ENCODE measurements around the gene DLK2. TPM values are rescaled to one million over a fixed set of nuclear protein-coding genes. Genes with fewer than 3 reads are reported as not detected.
A peak's percentile ranks its signal among the peaks of the same experiment; 100 is the strongest.

DLK2 gene
- total and polyA plus RNA-seq, 7 experiments from 2014 or later: 0.30 to 1.6 (median 0.56) TPM

- Histone ChIP-seq H3K9me3 (ENCODE audit: control insufficient read depth in 2 of 3, low read length in 3 of 3) (no peaks in the 10 kb centered on the region), H3K4me3 (ENCODE audit: low read length) (no peak overlapping the region), H3K36me3 (ENCODE audit: control insufficient read depth in 2 of 3, insufficient read depth in 3 of 3, low read length in 3 of 3) (peaks cover 0 to 43% (median 0%) of the 10 kb centered on the region in 3 experiments), H3K27ac (ENCODE audit: low read depth, low read length) (no peak overlapping the region), H3K27me3 (ENCODE audit: control insufficient read depth in 2 of 2, insufficient read depth in 2 of 2, low read length in 2 of 2) (no peaks in the 10 kb centered on the region), H3K4me1 (ENCODE audit: control insufficient read depth in 2 of 2, insufficient read depth in 2 of 2, low read length in 2 of 2) (peaks cover 11 to 12% of the 10 kb centered on the region in 2 donors)
- H3K27ac Mint-ChIP-seq: no peak overlapping the region
- intact Hi-C loops (cut with micrococcal nuclease): no loop called here
- H3K27me3 Mint-ChIP-seq: no peaks in the 10 kb centered on the region
- DNase-seq (no peak), ATAC-seq (no peak)
- peaks cover 12 to 30% (median 21%) of the 10 kb centered on the region in 7 donors for H3K4me1 Mint-ChIP-seq
- H3K4me3 Mint-ChIP-seq: no peak overlapping the region
- ChIA-PET POLR2A (interaction anchor here (0.6 kb wide), 2 partner anchors 8 to 12 kb away, joined by 3 read pairs; no protein-coding TSS in a partner anchor), CTCF (interaction anchor here (0.5 to 1.3 kb wide), 2 partner anchors 7 to 28 kb away, joined by 4 to 5 read pairs; no protein-coding TSS in a partner anchor)
- peaks cover 0 to 14% (median 3%) of the 10 kb centered on the region in 5 donors for H3K36me3 Mint-ChIP-seq
- H3K9me3 Mint-ChIP-seq: no peaks in the 10 kb centered on the region
These were observed 23.1 kb downstream of the DLK2 start for GRCh38 chr6:43432009-43432945.

- ChIA-PET CTCF (no interaction called here), POLR2A (interaction anchor here (2.1 to 2.4 kb wide), 3 partner anchors 45 to 88 kb away, joined by 6 to 14 read pairs (median 12); partner anchors contain the start of genes POLR1C, TJAP1 and YIPF3)
- Histone ChIP-seq H3K4me3 (ENCODE audit: low read length) (no peak overlapping the region), H3K27ac (ENCODE audit: low read depth, low read length) (peak overlapping the region; percentile 95), H3K27me3 (ENCODE audit: control insufficient read depth in 2 of 2, insufficient read depth in 2 of 2, low read length in 2 of 2) (no peaks in the 10 kb centered on the region), H3K36me3 (ENCODE audit: control insufficient read depth in 2 of 3, insufficient read depth in 3 of 3, low read length in 3 of 3) (peaks cover 0 to 34% (median 0%) of the 10 kb centered on the region in 3 experiments), H3K9me3 (ENCODE audit: control insufficient read depth in 2 of 3, low read length in 3 of 3) (no peaks in the 10 kb centered on the region), H3K4me1 (ENCODE audit: control insufficient read depth in 2 of 2, insufficient read depth in 2 of 2, low read length in 2 of 2) (peaks cover 11 to 12% of the 10 kb centered on the region in 2 donors)
- peaks cover 0 to 7% (median 3%) of the 10 kb centered on the region in 5 donors for H3K36me3 Mint-ChIP-seq
- intact Hi-C loops (cut with micrococcal nuclease): loop anchor here (5.0 kb wide), 5 partner anchors 447 to 1882 kb away; partner anchors contain the start of genes CNPY3 (in 1 of the 2), FOXP4 (in 1 of the 2), MRPS10 (in 1 of the 2) and PPP2R5D (in 1 of the 2)
- H3K4me1 Mint-ChIP-seq: peaks cover 15 to 36% (median 27%) of the 10 kb centered on the region in 7 donors
- H3K27ac Mint-ChIP-seq: peak overlapping the region; percentile 93 to 100 (median 98)
- H3K4me3 Mint-ChIP-seq: peak overlapping the region; percentile 89 to 98 (median 94)
- peaks cover 0 to 1% (median 0%) of the 10 kb centered on the region in 11 donors for H3K9me3 Mint-ChIP-seq
- H3K27me3 Mint-ChIP-seq: no peaks in the 10 kb centered on the region
- DNase-seq: no peak
- no peak for ATAC-seq
These were observed 26.5 kb downstream of the DLK2 start for GRCh38 chr6:43428874-43429273.

DNA sequence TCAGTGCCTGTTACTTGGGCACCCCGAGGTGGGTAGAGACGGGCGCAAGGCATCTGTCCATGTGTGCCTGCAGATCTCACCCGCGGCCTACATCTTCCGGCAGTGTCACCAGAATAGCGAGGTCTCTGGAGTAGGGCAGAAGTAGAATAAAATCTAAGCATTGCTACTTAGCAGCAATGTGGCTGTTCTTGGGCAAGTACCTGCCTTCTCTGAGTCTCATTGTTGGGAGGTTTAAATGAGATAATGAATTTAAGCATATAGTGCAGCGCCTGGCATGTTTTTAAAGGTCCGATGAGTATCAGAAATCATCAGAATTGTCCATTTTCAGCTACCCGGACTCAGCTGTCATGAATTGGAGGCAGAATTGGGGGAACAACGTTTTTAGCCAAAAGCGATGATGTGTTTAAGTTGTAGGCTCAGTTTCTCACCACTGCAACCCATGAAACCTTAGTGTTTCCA lies 27.2 kb downstream of the DLK2 start:
- Mint-ChIP-seq H3K27me3 (no peaks in the 10 kb centered on the region), H3K36me3 (peaks cover 0 to 7% (median 3%) of the 10 kb centered on the region in 5 donors), H3K4me3 (peak overlapping the region; percentile 89 to 98 (median 94)), H3K27ac (peak overlapping the region; percentile 93 to 100 (median 98)), H3K4me1 (peaks cover 15 to 36% (median 27%) of the 10 kb centered on the region in 7 donors), H3K9me3 (peaks cover 0 to 1% (median 0%) of the 10 kb centered on the region in 11 donors)
- POLR2A ChIA-PET: interaction anchor here (0.8 to 2.4 kb wide), 9 partner anchors 29 to 148 kb away, joined by 3 to 14 read pairs (median 6); partner anchors contain the start of genes POLH, POLR1C, TJAP1 and XPO5
- Histone ChIP-seq H3K4me1 (ENCODE audit: control insufficient read depth in 2 of 2, insufficient read depth in 2 of 2, low read length in 2 of 2) (peaks cover 11 to 12% of the 10 kb centered on the region in 2 donors), H3K4me3 (ENCODE audit: low read length) (peak overlapping the region; percentile 77), H3K27me3 (ENCODE audit: control insufficient read depth in 2 of 2, insufficient read depth in 2 of 2, low read length in 2 of 2) (no peaks in the 10 kb centered on the region), H3K9me3 (ENCODE audit: control insufficient read depth in 2 of 3, low read length in 3 of 3) (no peaks in the 10 kb centered on the region), H3K36me3 (ENCODE audit: control insufficient read depth in 2 of 3, insufficient read depth in 3 of 3, low read length in 3 of 3) (peaks cover 0 to 27% (median 0%) of the 10 kb centered on the region in 3 experiments), H3K27ac (ENCODE audit: low read depth, low read length) (peak overlapping the region; percentile 95)
- intact Hi-C loops (cut with micrococcal nuclease): loop anchor here (5.0 kb wide), 5 partner anchors 446 to 1881 kb away; partner anchors contain the start of genes CNPY3 (in 1 of the 2), FOXP4 (in 1 of the 2), MRPS10 (in 1 of the 2) and PPP2R5D (in 1 of the 2)
- ATAC-seq: no peak
- no peak for DNase-seq
- CTCF ChIA-PET: interaction anchor here (1.0 kb wide), 1 partner anchor 342 kb away, joined by 3 read pairs; the partner anchor contains the start of gene VEGFA

DNA sequence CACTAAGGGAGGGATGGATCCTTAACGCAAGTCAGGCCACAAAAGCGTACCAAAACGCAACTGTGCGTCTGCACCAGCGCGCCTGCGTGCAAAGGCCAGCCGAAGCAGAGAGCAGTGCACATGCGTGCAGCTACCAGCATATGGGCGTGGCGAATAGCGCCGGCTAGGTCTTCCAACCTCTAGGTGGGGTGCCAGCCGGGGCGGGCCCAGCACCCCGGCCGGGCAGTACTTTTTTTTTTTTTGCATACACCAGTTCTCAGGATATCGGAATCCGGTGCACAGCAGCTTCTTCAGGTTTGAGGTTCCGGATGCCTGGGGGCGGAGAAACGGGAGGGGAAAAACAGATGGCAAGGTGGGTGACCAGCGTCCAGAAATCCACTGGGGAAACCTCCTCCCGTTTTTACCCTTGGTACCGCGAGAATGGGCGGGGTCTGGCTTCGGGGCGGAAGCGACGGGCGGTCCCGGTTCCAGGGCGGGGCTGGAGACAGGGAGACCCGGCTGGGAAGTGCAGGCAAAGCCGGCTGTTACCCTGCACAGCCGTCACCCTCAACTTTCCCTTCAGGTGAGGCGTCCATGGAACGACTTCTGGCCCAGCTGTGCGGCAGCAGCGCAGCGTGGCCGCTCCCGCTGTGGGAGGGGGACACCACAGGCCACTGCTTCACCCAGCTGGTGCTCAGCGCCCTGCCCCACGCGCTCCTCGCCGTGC lies 27.8 kb downstream of the DLK2 start, which contains the start of gene ABCC10:
Gene ABCC10, plus strand, starts transcription at position 136 of the 706 bp plus-strand sequence. Its CDS starts 438 bp downstream, at position 574.
- no peaks in the 10 kb centered on the region for H3K9me3 ChIP-seq (ENCODE audit: control insufficient read depth in 2 of 3, low read length in 3 of 3)
- H3K4me1 ChIP-seq (ENCODE audit: control insufficient read depth in 2 of 2, insufficient read depth in 2 of 2, low read length in 2 of 2): peaks cover 11 to 12% of the 10 kb centered on the region in 2 donors
- intact Hi-C loops (cut with micrococcal nuclease): loop anchor here (1.0 to 5.0 kb wide), 22 partner anchors 28 to 1880 kb away; partner anchors contain the start of genes CNPY3 (in 2 of the 2), DLK2 (in 2 of the 2), GTPBP2 (in 2 of the 2) and SRF (in 2 of the 2)
- ATAC-seq (peak; percentile 97), DNase-seq (peak; percentile 89 to 98 (median 95))
- peak within 1 kb of the TSS; percentile 95 for H3K27ac ChIP-seq (ENCODE audit: low read depth, low read length)
- ChIA-PET CTCF (interaction anchor here (0.6 to 1.0 kb wide), 3 partner anchors 200 to 1377 kb away, joined by 3 to 4 read pairs (median 3); partner anchors contain the start of gene VEGFA), POLR2A (interaction anchor here (0.6 to 2.4 kb wide), 14 partner anchors 9 to 1060 kb away, joined by 3 to 14 read pairs (median 3); partner anchors contain the start of genes CNPY3, POLH, POLR1C and PPP2R5D)
- H3K27me3 ChIP-seq (ENCODE audit: control insufficient read depth in 2 of 2, insufficient read depth in 2 of 2, low read length in 2 of 2): no peaks in the 10 kb centered on the region
- peak within 1 kb of the TSS; percentile 93 to 100 (median 98) for H3K27ac Mint-ChIP-seq
- H3K4me3 ChIP-seq (ENCODE audit: low read length): peak within 1 kb of the TSS; percentile 77
- H3K36me3 Mint-ChIP-seq: peaks cover 0 to 7% (median 3%) of the 10 kb centered on the region in 5 donors
- peaks cover 0 to 21% (median 0%) of the 10 kb centered on the region in 3 experiments for H3K36me3 ChIP-seq (ENCODE audit: control insufficient read depth in 2 of 3, insufficient read depth in 3 of 3, low read length in 3 of 3)
- H3K9me3 Mint-ChIP-seq: peaks cover 0 to 1% (median 0%) of the 10 kb centered on the region in 11 donors
- peaks cover 15 to 36% (median 27%) of the 10 kb centered on the region in 7 donors for H3K4me1 Mint-ChIP-seq
- H3K27me3 Mint-ChIP-seq: peaks cover 0 to under 1% (median 0%) of the 10 kb centered on the region in 5 donors
- H3K4me3 Mint-ChIP-seq: peak within 1 kb of the TSS; percentile 89 to 98 (median 94)

DNA sequence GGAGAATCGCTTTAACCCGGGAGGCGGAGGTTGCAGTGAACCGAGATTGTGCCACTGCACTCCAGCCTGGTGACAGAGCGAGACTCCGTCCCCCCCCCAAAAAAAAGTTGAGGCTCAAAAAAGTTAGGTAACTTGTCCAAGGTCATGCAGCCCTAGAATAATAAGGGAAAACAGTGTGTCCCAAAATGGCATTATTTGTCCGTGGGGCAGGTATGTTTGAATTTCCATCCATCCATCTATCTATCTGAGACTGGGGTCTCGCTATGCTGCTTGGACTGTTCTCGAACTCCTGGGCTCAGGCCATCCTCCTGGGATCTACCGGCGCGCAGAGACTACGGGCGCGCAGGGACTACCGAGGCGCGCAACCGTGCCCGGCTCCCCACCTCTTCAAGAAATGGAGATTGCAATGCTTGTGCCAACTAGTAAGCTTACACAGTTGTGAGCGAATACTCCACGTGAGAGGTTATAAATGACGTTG lies 28.4 kb downstream of the DLK2 start:
- no peak for DNase-seq
- H3K4me3 ChIP-seq (ENCODE audit: low read length): peak overlapping the region; percentile 77
- peaks cover 15 to 35% (median 24%) of the 10 kb centered on the region in 7 donors for H3K4me1 Mint-ChIP-seq
- ChIA-PET CTCF (interaction anchor here (0.6 kb wide), 2 partner anchors 912 to 1376 kb away, joined by 3 to 4 read pairs; no protein-coding TSS in a partner anchor), POLR2A (interaction anchor here (0.5 to 2.4 kb wide), 14 partner anchors 8 to 1060 kb away, joined by 3 to 14 read pairs (median 3); partner anchors contain the start of genes CNPY3, POLH, POLR1C and PPP2R5D)
- no peaks in the 10 kb centered on the region for H3K9me3 ChIP-seq (ENCODE audit: control insufficient read depth in 2 of 3, low read length in 3 of 3)
- peaks cover 0 to 7% (median under 1%) of the 10 kb centered on the region in 5 donors for H3K36me3 Mint-ChIP-seq
- H3K27me3 ChIP-seq (ENCODE audit: control insufficient read depth in 2 of 2, insufficient read depth in 2 of 2, low read length in 2 of 2): no peaks in the 10 kb centered on the region
- no peak for ATAC-seq
- H3K4me1 ChIP-seq (ENCODE audit: control insufficient read depth in 2 of 2, insufficient read depth in 2 of 2, low read length in 2 of 2): peaks cover 11 to 12% of the 10 kb centered on the region in 2 donors
- H3K27ac Mint-ChIP-seq: peak overlapping the region; percentile 93 to 100 (median 98)
- intact Hi-C loops (cut with micrococcal nuclease): loop anchor here (1.0 to 5.0 kb wide), 22 partner anchors 28 to 1880 kb away; partner anchors contain the start of genes CNPY3 (in 2 of the 2), DLK2 (in 2 of the 2), GTPBP2 (in 2 of the 2) and SRF (in 2 of the 2)
- H3K4me3 Mint-ChIP-seq: peak overlapping the region; percentile 89 to 98 (median 94)
- H3K27me3 Mint-ChIP-seq: peaks cover 0 to 3% (median 0%) of the 10 kb centered on the region in 5 donors
- H3K9me3 Mint-ChIP-seq: peaks cover 0 to 1% (median 0%) of the 10 kb centered on the region in 11 donors
- H3K27ac ChIP-seq (ENCODE audit: low read depth, low read length): peak overlapping the region; percentile 95
- peaks cover 0 to 15% (median 0%) of the 10 kb centered on the region in 3 experiments for H3K36me3 ChIP-seq (ENCODE audit: control insufficient read depth in 2 of 3, insufficient read depth in 3 of 3, low read length in 3 of 3)

Measured in naive thymus-derived CD4-positive, alpha-beta T cell (primary cell).